HEK293 (cell line): ENCODE data around the gene PLXNA3.

Source experiments
- ATF2 ChIP-seq: fragments of 450-650 bp; formaldehyde crosslinking; IDR thresholded peaks from 2 replicates; pipeline ENCODE4 v1.5.1; 2016; ENCODE audit warnings: missing biosample characterization, missing genetic modification characterization, low read depth
- EGR2 ChIP-seq: fragments of 450-650 bp; formaldehyde crosslinking; IDR thresholded peaks from 2 replicates; pipeline ENCODE4 v1.5.1; 2016; ENCODE audit warnings: low read depth, missing biosample characterization, missing genetic modification characterization
- HOXD13 ChIP-seq: sonication (generic); formaldehyde crosslinking; IDR thresholded peaks from 2 replicates; pipeline ENCODE4 v1.8.0; 2022; ENCODE audit warnings: missing genetic modification reagents, borderline replicate concordance
- KLF10 ChIP-seq: fragments of 450-650 bp; IDR thresholded peaks from 2 replicates; pipeline ENCODE4 v1.5.1; 2018; ENCODE audit warnings: missing biosample characterization, mild to moderate bottlenecking, missing genetic modification characterization
- MYNN ChIP-seq: fragments of 450-650 bp; formaldehyde crosslinking; IDR thresholded peaks from 2 replicates; pipeline ENCODE4 v1.5.1; 2016; ENCODE audit warnings: missing biosample characterization, missing genetic modification characterization, borderline replicate concordance
- OSR2 ChIP-seq: fragments of 450-650 bp; formaldehyde crosslinking; IDR thresholded peaks from 2 replicates; pipeline ENCODE4 v1.5.1; 2016; ENCODE audit warnings: missing biosample characterization, missing genetic modification characterization
- RBAK ChIP-seq: fragments of 450-650 bp; formaldehyde crosslinking; IDR thresholded peaks from 2 replicates; pipeline ENCODE4 v1.5.1; 2016; ENCODE audit warnings: missing biosample characterization, missing genetic modification characterization
- SCRT1 ChIP-seq: fragments of 450-650 bp; formaldehyde crosslinking; IDR thresholded peaks from 2 replicates; pipeline ENCODE4 v1.5.1; 2016; ENCODE audit warnings: missing biosample characterization, missing genetic modification characterization, borderline replicate concordance
- SETDB1 ChIP-seq: IDR thresholded peaks from one replicate; pipeline ENCODE4 v1.6.1; 2017; ENCODE audit warnings: mild to moderate bottlenecking, low read length, moderate library complexity, mixed read lengths; ENCODE audit not compliant: insufficient read length
- SP7 ChIP-seq: fragments of 450-650 bp; formaldehyde crosslinking; IDR thresholded peaks from 2 replicates; pipeline ENCODE4 v1.5.1; 2016; ENCODE audit warnings: missing biosample characterization, missing genetic modification characterization
- YY2 ChIP-seq: fragments of 450-650 bp; formaldehyde crosslinking; IDR thresholded peaks from 2 replicates; pipeline ENCODE4 v1.5.1; 2016; ENCODE audit warnings: missing biosample characterization, missing genetic modification characterization
- ZBTB20 ChIP-seq: fragments of 450-650 bp; formaldehyde crosslinking; IDR thresholded peaks from 2 replicates; pipeline ENCODE4 v1.5.1; 2016; ENCODE audit warnings: missing biosample characterization, missing genetic modification characterization
- ZBTB26 ChIP-seq: fragments of 450-650 bp; formaldehyde crosslinking; optimal IDR thresholded peaks from 2 replicates; pipeline ENCODE3; 2016; ENCODE audit warnings: missing biosample characterization, mild to moderate bottlenecking, missing genetic modification characterization
- ZBTB48 ChIP-seq: fragments of 450-650 bp; formaldehyde crosslinking; IDR thresholded peaks from 2 replicates; pipeline ENCODE4 v1.5.1; 2016; ENCODE audit warnings: missing biosample characterization, missing genetic modification characterization
- ZBTB7A ChIP-seq: fragments of 450-650 bp; formaldehyde crosslinking; IDR thresholded peaks from 2 replicates; pipeline ENCODE4 v1.5.1; 2016; ENCODE audit warnings: low read depth, missing biosample characterization, missing genetic modification characterization
- ZBTB8A ChIP-seq: fragments of 450-650 bp; formaldehyde crosslinking; IDR thresholded peaks from 2 replicates; pipeline ENCODE4 v1.5.1; 2016; ENCODE audit warnings: missing biosample characterization, missing genetic modification characterization
- ZFP3 ChIP-seq: fragments of 450-650 bp; formaldehyde crosslinking; IDR thresholded peaks from 2 replicates; pipeline ENCODE4 v1.5.1; 2016; ENCODE audit warnings: low read depth, missing biosample characterization, missing genetic modification characterization
- ZNF114 ChIP-seq: fragments of 450-650 bp; formaldehyde crosslinking; IDR thresholded peaks from 2 replicates; pipeline ENCODE4 v1.5.0; 2017; ENCODE audit warnings: missing biosample characterization, missing genetic modification characterization
- ZNF121 ChIP-seq: fragments of 450-650 bp; formaldehyde crosslinking; IDR thresholded peaks from 2 replicates; pipeline ENCODE4 v1.5.1; 2016; ENCODE audit warnings: missing biosample characterization, missing genetic modification characterization
- ZNF138 ChIP-seq: fragments of 450-650 bp; formaldehyde crosslinking; IDR thresholded peaks from 2 replicates; pipeline ENCODE4 v1.5.1; 2016; ENCODE audit warnings: missing biosample characterization, missing genetic modification characterization, borderline replicate concordance
- ZNF16 ChIP-seq: fragments of 450-650 bp; formaldehyde crosslinking; IDR thresholded peaks from 2 replicates; pipeline ENCODE4 v1.5.1; 2016; ENCODE audit warnings: low read depth, missing biosample characterization, missing genetic modification characterization
- ZNF211 ChIP-seq: fragments of 450-650 bp; formaldehyde crosslinking; IDR thresholded peaks from 2 replicates; pipeline ENCODE4 v1.5.1; 2016; ENCODE audit warnings: low read depth, missing biosample characterization, missing genetic modification characterization
- ZNF274 ChIP-seq, 2 experiments: fragments of 200-500 bp in 1 of 2; fragments of 450-650 bp in 1 of 2; sonication (Bioruptor generic) in 1 of 2; formaldehyde crosslinking in 1 of 2; IDR thresholded peaks; 2 replicates each; pipeline versions ENCODE4 v1.5.1 to v1.6.1; 2014 to 2016; ENCODE audit warnings: borderline replicate concordance in 1 of 2, inconsistent platforms in 1 of 2, low read length in 1 of 2, missing biosample characterization in 1 of 2, missing genetic modification characterization in 1 of 2
- ZNF292 ChIP-seq: fragments of 450-650 bp; formaldehyde crosslinking; IDR thresholded peaks from 2 replicates; pipeline ENCODE4 v1.5.1; 2016; ENCODE audit warnings: low read depth, missing biosample characterization, missing genetic modification characterization, borderline replicate concordance
- ZNF302 ChIP-seq: fragments of 450-650 bp; formaldehyde crosslinking; IDR thresholded peaks from 2 replicates; pipeline ENCODE4 v1.5.1; 2016; ENCODE audit warnings: missing biosample characterization, missing genetic modification characterization, low read depth
- ZNF311 ChIP-seq: fragments of 450-650 bp; formaldehyde crosslinking; IDR thresholded peaks from 2 replicates; pipeline ENCODE4 v1.5.1; 2017; ENCODE audit warnings: missing biosample characterization, missing genetic modification characterization, borderline replicate concordance
- ZNF341 ChIP-seq: fragments of 450-650 bp; formaldehyde crosslinking; IDR thresholded peaks from 2 replicates; pipeline ENCODE4; 2016; ENCODE audit warnings: low read depth, missing biosample characterization, missing genetic modification characterization
- ZNF37A ChIP-seq: fragments of 450-650 bp; IDR thresholded peaks from 2 replicates; pipeline ENCODE4 v1.5.1; 2018; ENCODE audit warnings: missing biosample characterization, missing genetic modification characterization
- ZNF423 ChIP-seq: fragments of 450-650 bp; formaldehyde crosslinking; IDR thresholded peaks from 2 replicates; pipeline ENCODE4 v1.5.1; 2016; ENCODE audit warnings: missing biosample characterization, missing genetic modification characterization
- ZNF473 ChIP-seq: fragments of 450-650 bp; formaldehyde crosslinking; IDR thresholded peaks from 2 replicates; pipeline ENCODE4 v1.5.1; 2017; ENCODE audit warnings: missing biosample characterization, missing genetic modification characterization
- ZNF48 ChIP-seq: fragments of 450-650 bp; formaldehyde crosslinking; IDR thresholded peaks from 2 replicates; pipeline ENCODE4 v1.5.1; 2016; ENCODE audit warnings: missing biosample characterization, missing genetic modification characterization
- ZNF548 ChIP-seq: fragments of 450-650 bp; formaldehyde crosslinking; IDR thresholded peaks from 2 replicates; pipeline ENCODE4 v1.5.1; 2016; ENCODE audit warnings: missing biosample characterization, missing genetic modification characterization
- ZNF571 ChIP-seq: fragments of 450-650 bp; formaldehyde crosslinking; IDR thresholded peaks from 2 replicates; pipeline ENCODE4 v1.5.0; 2017; ENCODE audit warnings: missing biosample characterization, missing genetic modification characterization
- ZNF621 ChIP-seq: fragments of 450-650 bp; formaldehyde crosslinking; IDR thresholded peaks from 2 replicates; pipeline ENCODE4 v1.5.1; 2017; ENCODE audit warnings: missing biosample characterization, missing genetic modification characterization
- ZNF629 ChIP-seq: fragments of 450-650 bp; formaldehyde crosslinking; IDR thresholded peaks from 2 replicates; pipeline ENCODE4 v1.5.1; 2017; ENCODE audit warnings: missing biosample characterization, missing genetic modification characterization
- ZNF639 ChIP-seq: fragments of 450-650 bp; formaldehyde crosslinking; IDR thresholded peaks from 2 replicates; pipeline ENCODE4 v1.5.1; 2016; ENCODE audit warnings: missing biosample characterization, missing genetic modification characterization
- ZNF654 ChIP-seq: fragments of 450-650 bp; formaldehyde crosslinking; IDR thresholded peaks from 2 replicates; pipeline ENCODE4 v1.5.1; 2016; ENCODE audit warnings: low read depth, missing biosample characterization, missing genetic modification characterization
- ZNF664 ChIP-seq: fragments of 450-650 bp; formaldehyde crosslinking; IDR thresholded peaks from 2 replicates; pipeline ENCODE4 v1.5.1; 2016; ENCODE audit warnings: missing biosample characterization, missing genetic modification characterization
- ZNF768 ChIP-seq: fragments of 450-650 bp; formaldehyde crosslinking; IDR thresholded peaks from 2 replicates; pipeline ENCODE4 v1.5.1; 2018; ENCODE audit warnings: missing biosample characterization, mild to moderate bottlenecking, missing genetic modification characterization
- ZNF785 ChIP-seq: fragments of 450-650 bp; formaldehyde crosslinking; IDR thresholded peaks from 2 replicates; pipeline ENCODE4 v1.5.1; 2016; ENCODE audit warnings: missing biosample characterization, missing genetic modification characterization

Gene PLXNA3

GRCh38 chrX:154515966-154516655, 58.0 kb downstream of the PLXNA3 start, which contains the start of gene FAM3A (continued):
- TF ChIP-seq ZNF629 (tag by site-specific recombination) (no peak), EGR2 (tag by site-specific recombination) (peak; percentile 47; the same call in 1 of the 2 replicates), ZNF621 (no peak), ZNF48 (tag by site-specific recombination) (no peak), ZNF473 (no peak), SCRT1 (tag by site-specific recombination) (no peak), ATF2 (tag by site-specific recombination) (no peak), ZNF311 (tag by site-specific recombination) (no peak), ZNF16 (tag by site-specific recombination) (no peak), ZFP3 (tag by site-specific recombination) (no peak), SP7 (no peak), ZNF785 (tag by site-specific recombination) (no peak), ZNF664 (tag by site-specific recombination) (no peak), ZNF639 (tag by site-specific recombination) (no peak), ZNF571 (tag by site-specific recombination) (no peak), ZNF302 (no peak), YY2 (tag by site-specific recombination) (no peak), MYNN (no peak), ZNF654 (tag by site-specific recombination) (no peak), ZNF423 (tag by site-specific recombination) (no peak), ZNF274 (IDR thresholded peaks at IDR 0.05; ENCODE audit: low read length) (no peak), ZNF274 (tag by site-specific recombination; IDR thresholded peaks at IDR 0.05; ENCODE audit: borderline replicate concordance) (no peak), ZBTB20 (tag by site-specific recombination) (no peak), ZNF37A (tag by site-specific recombination) (no peak), OSR2 (no peak), ZNF138 (tag by site-specific recombination) (no peak), ZNF768 (no peak), ZBTB7A (tag by site-specific recombination) (no peak), ZBTB48 (tag by site-specific recombination) (peak; percentile 49; the same call in 1 of the 2 replicates), ZBTB8A (tag by site-specific recombination) (peak; percentile 93), SETDB1 (no peak), HOXD13 (no peak), ZNF548 (tag by site-specific recombination) (no peak), RBAK (tag by site-specific recombination) (no peak), ZBTB26 (peak; percentile 25), ZNF292 (no peak), KLF10 (tag by site-specific recombination) (peak; percentile 67; the same call in 1 of the 2 replicates), ZNF114 (tag by site-specific recombination) (no peak), ZNF211 (tag by site-specific recombination) (no peak), ZNF121 (tag by site-specific recombination) (no peak), ZNF341 (tag by site-specific recombination) (no peak)
